Neural cell (in vitro differentiated cells): Measurements from ENCODE around the gene ANXA5. TPM values are rescaled to one million over a fixed set of nuclear protein-coding genes. Genes with fewer than 3 reads are reported as not detected.

ENCODE experiments used
- H2AFZ ChIP-seq: fragments of 200-600, 300-800 bp; sonication (generic), shearing (Covaris generic); 2 replicates; pipeline ENCODE4 v1.6.0; 2014; ENCODE audit warnings: low read depth, mild to moderate bottlenecking, antibody characterized with exemption, low read length, moderate library complexity
- H3F3A ChIP-seq: fragments of 200-600 bp; shearing (Covaris generic); 2 replicates; pipeline ENCODE4 v1.6.1; 2016; ENCODE audit warnings: mild to moderate bottlenecking, moderate library complexity, mixed read lengths, antibody characterized with exemption, low read length; ENCODE audit not compliant: insufficient read depth, poor library complexity, severe bottlenecking
- H3K27ac ChIP-seq: fragments of 200-600, 300-800 bp; sonication (generic), shearing (Covaris generic); 2 replicates; pipeline ENCODE4 v1.5.1; 2014; ENCODE audit warnings: mild to moderate bottlenecking, low read length, moderate library complexity
- H3K27me3 ChIP-seq: fragments of 300-800, 200-600 bp; sonication (generic), shearing (Covaris generic); 2 replicates; pipeline ENCODE4 v1.6.0; 2014; ENCODE audit warnings: mild to moderate bottlenecking, low read depth, low read length, moderate library complexity; ENCODE audit not compliant: insufficient read depth
- H3K36me3 ChIP-seq: fragments of 300-800, 200-600 bp; sonication (generic), shearing (Covaris generic); 2 replicates; pipeline ENCODE4 v1.5.1; 2014; ENCODE audit warnings: mild to moderate bottlenecking, antibody characterized with exemption, low read length, moderate library complexity; ENCODE audit not compliant: insufficient read depth
- H3K4me2 ChIP-seq: fragments of 300-800, 200-600 bp; sonication (generic), shearing (Covaris generic); 2 replicates; pipeline ENCODE4 v1.6.0; 2014; ENCODE audit warnings: mild to moderate bottlenecking, low read length
- H3K4me3 ChIP-seq: fragments of 300-800, 200-600 bp; sonication (generic), shearing (Covaris generic); 2 replicates; pipeline ENCODE4 v1.5.1; 2014; ENCODE audit warnings: mild to moderate bottlenecking, low read length, moderate library complexity
- H3K79me2 ChIP-seq: fragments of 200-600 bp; shearing (Covaris generic); replicated peaks from 2 replicates; pipeline ENCODE4 v1.6.0; 2014; ENCODE audit warnings: mild to moderate bottlenecking, low read length, moderate library complexity; ENCODE audit not compliant: insufficient read depth
- H3K9ac ChIP-seq: fragments of 300-800, 200-600 bp; sonication (generic), shearing (Covaris generic); 2 replicates; pipeline ENCODE4 v1.6.1; 2016; ENCODE audit warnings: mild to moderate bottlenecking, low read length, mixed read lengths
- H3K9me2 ChIP-seq: fragments of 200-600 bp; shearing (Covaris generic); 2 replicates; pipeline ENCODE4 v1.6.1; 2016; ENCODE audit warnings: mild to moderate bottlenecking, low read length, mixed read lengths; ENCODE audit not compliant: insufficient read depth
- H3K9me3 ChIP-seq: fragments of 200-600, 300-800 bp; sonication (generic), shearing (Covaris generic); 2 replicates; pipeline ENCODE4 v1.6.1; 2016; ENCODE audit warnings: mild to moderate bottlenecking, mixed run types, low read length, moderate library complexity, mixed read lengths
- H4K20me1 ChIP-seq: fragments of 200-600 bp; shearing (Covaris generic); 2 replicates; pipeline ENCODE4 v1.6.1; 2016; ENCODE audit warnings: mild to moderate bottlenecking, mixed run types; ENCODE audit not compliant: insufficient read depth
- EP300 ChIP-seq: fragments of 450-650 bp; conservative IDR thresholded peaks from 2 replicates; pipeline ENCODE4 v1.6.1; 2014; ENCODE audit warnings: antibody characterized with exemption, mild to moderate bottlenecking, moderate library complexity; ENCODE audit not compliant: poor library complexity, severe bottlenecking
- EZH2 ChIP-seq: fragments of 200-600, 300-800 bp; shearing (Covaris generic), sonication (generic); IDR thresholded peaks from 2 replicates; pipeline ENCODE4 v1.6.1; 2014; ENCODE audit warnings: antibody characterized with exemption, low read length, borderline replicate concordance, mild to moderate bottlenecking; ENCODE audit not compliant: insufficient read depth, poor library complexity, severe bottlenecking
- MXI1 ChIP-seq: fragments of 450-650 bp; conservative IDR thresholded peaks from 2 replicates; pipeline ENCODE4 v1.6.1; 2014; ENCODE audit warnings: antibody characterized with exemption, mild to moderate bottlenecking; ENCODE audit not compliant: poor library complexity, severe bottlenecking
- POLR2AphosphoS5 ChIP-seq: IDR thresholded peaks from 2 replicates; pipeline ENCODE4 v1.6.1; 2012
- REST ChIP-seq: IDR thresholded peaks from 2 replicates; pipeline ENCODE4 v1.6.1; 2012; ENCODE audit warnings: borderline replicate concordance
- SMC3 ChIP-seq: fragments of 450-650 bp; conservative IDR thresholded peaks from 2 replicates; pipeline ENCODE4 v1.6.1; 2014; ENCODE audit warnings: antibody characterized with exemption, mild to moderate bottlenecking, moderate library complexity; ENCODE audit not compliant: poor library complexity
- TAF1 ChIP-seq: IDR thresholded peaks from 2 replicates; pipeline ENCODE4 v1.6.1; 2012; ENCODE audit warnings: low read depth
- polyA plus RNA-seq: library from polyadenylated mRNA; depleted of rRNA; stranded (reverse); fragments of >200 nt; gene quantifications from 2 replicates; pipeline ENCODE4 v1.2.3, GENCODE V29; 2014
- TF ChIP-seq, protein P1 (sequence below): fragments of 450-650 bp; IDR thresholded peaks from 2 replicates; pipeline ENCODE4 v1.5.1; 2014; ENCODE audit warnings: antibody characterized with exemption, mild to moderate bottlenecking, moderate library complexity; ENCODE audit not compliant: poor library complexity, severe bottlenecking

The ANXA5 gene
- polyA plus RNA-seq, 1 donor from 2014 or later: 8.1 TPM

- no peak overlapping the region for H2AFZ ChIP-seq
Measured at GRCh38 chr4:121675715-121676114, 21.1 kb downstream of the ANXA5 start.

GRCh38 chr4:121674696-121675095 lies 22.1 kb downstream of the ANXA5 start:
- Histone ChIP-seq H4K20me1 (no peaks in the 10 kb centered on the region), H3K4me2 (no peak overlapping the region), H2AFZ (no peak overlapping the region), H3K27ac (no peak overlapping the region), H3K9me2 (no peaks in the 10 kb centered on the region), H3K4me3 (no peak overlapping the region), H3K9me3 (no peaks in the 10 kb centered on the region), H3K79me2 (no peaks in the 10 kb centered on the region), H3K27me3 (no peaks in the 10 kb centered on the region), H3K36me3 (no peaks in the 10 kb centered on the region), H3F3A (no peaks in the 10 kb centered on the region), H3K9ac (no peak overlapping the region)
- TF ChIP-seq, protein P1, sequence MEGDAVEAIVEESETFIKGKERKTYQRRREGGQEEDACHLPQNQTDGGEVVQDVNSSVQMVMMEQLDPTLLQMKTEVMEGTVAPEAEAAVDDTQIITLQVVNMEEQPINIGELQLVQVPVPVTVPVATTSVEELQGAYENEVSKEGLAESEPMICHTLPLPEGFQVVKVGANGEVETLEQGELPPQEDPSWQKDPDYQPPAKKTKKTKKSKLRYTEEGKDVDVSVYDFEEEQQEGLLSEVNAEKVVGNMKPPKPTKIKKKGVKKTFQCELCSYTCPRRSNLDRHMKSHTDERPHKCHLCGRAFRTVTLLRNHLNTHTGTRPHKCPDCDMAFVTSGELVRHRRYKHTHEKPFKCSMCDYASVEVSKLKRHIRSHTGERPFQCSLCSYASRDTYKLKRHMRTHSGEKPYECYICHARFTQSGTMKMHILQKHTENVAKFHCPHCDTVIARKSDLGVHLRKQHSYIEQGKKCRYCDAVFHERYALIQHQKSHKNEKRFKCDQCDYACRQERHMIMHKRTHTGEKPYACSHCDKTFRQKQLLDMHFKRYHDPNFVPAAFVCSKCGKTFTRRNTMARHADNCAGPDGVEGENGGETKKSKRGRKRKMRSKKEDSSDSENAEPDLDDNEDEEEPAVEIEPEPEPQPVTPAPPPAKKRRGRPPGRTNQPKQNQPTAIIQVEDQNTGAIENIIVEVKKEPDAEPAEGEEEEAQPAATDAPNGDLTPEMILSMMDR: no peak

More at GRCh38 chr4:121675715-121676114, 21.1 kb downstream of the ANXA5 start:
- no peaks in the 10 kb centered on the region for H3K9me3 ChIP-seq
- H3K27me3 ChIP-seq: no peaks in the 10 kb centered on the region
- H3K9ac ChIP-seq: no peak overlapping the region
- no peaks in the 10 kb centered on the region for H4K20me1 ChIP-seq
- H3K79me2 ChIP-seq: no peaks in the 10 kb centered on the region
- no peaks in the 10 kb centered on the region for H3F3A ChIP-seq
- TF ChIP-seq, protein P1: peak; percentile 51
- TF ChIP-seq POLR2AphosphoS5 (no peak), TAF1 (no peak), SMC3 (peak; percentile 51), REST (no peak)
- H3K9me2 ChIP-seq: no peaks in the 10 kb centered on the region
- H3K4me2 ChIP-seq: no peak overlapping the region
- H3K36me3 ChIP-seq: no peaks in the 10 kb centered on the region
- H3K4me3 ChIP-seq: no peak overlapping the region
- no peak overlapping the region for H3K27ac ChIP-seq

DNA sequence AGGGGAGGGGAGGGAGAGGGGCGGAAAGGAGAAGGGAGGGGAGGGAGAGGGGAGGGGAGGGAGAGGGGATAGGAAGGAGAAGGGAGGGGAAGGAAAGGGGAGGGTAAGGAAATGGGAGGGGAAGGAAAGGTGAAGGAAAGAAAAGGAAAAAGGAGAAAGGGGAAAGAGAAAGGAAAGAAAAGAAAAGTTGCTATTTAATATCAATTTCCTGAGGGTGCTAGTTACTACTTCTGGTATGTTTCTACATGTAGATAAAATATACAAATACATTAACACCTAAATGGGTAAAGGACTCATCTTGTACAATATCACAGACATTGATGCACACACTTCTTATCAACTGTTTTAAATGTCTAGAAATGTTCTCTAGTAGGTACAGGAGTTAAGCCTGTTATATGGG lies 22.6 kb downstream of the ANXA5 start:
- Histone ChIP-seq H2AFZ (no peak overlapping the region), H3K9me2 (no peaks in the 10 kb centered on the region), H3K79me2 (no peaks in the 10 kb centered on the region), H4K20me1 (no peaks in the 10 kb centered on the region), H3K4me2 (no peak overlapping the region), H3K9ac (no peak overlapping the region), H3K9me3 (no peaks in the 10 kb centered on the region), H3F3A (no peaks in the 10 kb centered on the region), H3K27ac (no peak overlapping the region), H3K27me3 (no peaks in the 10 kb centered on the region), H3K36me3 (no peaks in the 10 kb centered on the region), H3K4me3 (no peak overlapping the region)
- no peak for TF ChIP-seq MXI1
- TF ChIP-seq SMC3: no peak
- TF ChIP-seq, protein P1: no peak
- TF ChIP-seq TAF1: no peak
- no peak for TF ChIP-seq EP300
- no peak for TF ChIP-seq REST
- TF ChIP-seq EZH2: no peak
